Lower leg skin (tissue), 3 donors: ENCODE data around the gene CDY2A.
"Not testable (repeated sequence)": the region's sequence is repeated elsewhere in the genome, so short reads cannot be mapped to it uniquely, and the experiment has no call there.

Source experiments
- POLR2A ChIP-seq, 2 donors: fragments of 450-650 bp; IDR thresholded peaks; one replicate each; pipeline ENCODE4 v1.6.1; 2016 to 2017; ENCODE audit warnings: antibody characterized with exemption in 2 of 2, mild to moderate bottlenecking in 1 of 2, moderate library complexity in 1 of 2
- TF ChIP-seq, protein P1 (sequence below), 3 donors: fragments of 450-650 bp; IDR thresholded peaks; one replicate each; pipeline ENCODE4 v1.5.1; 2016; ENCODE audit warnings: antibody characterized with exemption in 3 of 3, mild to moderate bottlenecking in 3 of 3, moderate library complexity in 2 of 3

DNA sequence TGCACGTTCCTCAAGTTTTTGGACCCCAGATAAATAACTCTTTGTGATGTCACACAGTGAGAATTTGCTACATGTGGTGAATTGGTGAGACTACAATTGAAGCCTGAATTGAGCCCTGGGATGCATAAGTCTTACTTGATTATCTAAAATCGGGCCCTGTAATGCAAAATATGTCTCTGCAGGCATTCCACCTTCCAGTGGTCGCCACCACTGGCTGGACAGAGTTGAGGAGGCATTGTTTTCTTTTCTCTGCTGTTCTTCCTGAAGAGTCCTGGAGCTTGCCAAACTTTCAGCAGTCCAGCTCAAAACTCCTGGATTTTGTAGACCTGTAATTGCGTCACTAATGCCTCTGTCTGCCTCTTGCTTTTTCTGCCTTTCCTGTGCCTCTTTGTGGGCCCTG is 23.5 kb downstream of the CDY2A start:
- TF ChIP-seq, protein P1, sequence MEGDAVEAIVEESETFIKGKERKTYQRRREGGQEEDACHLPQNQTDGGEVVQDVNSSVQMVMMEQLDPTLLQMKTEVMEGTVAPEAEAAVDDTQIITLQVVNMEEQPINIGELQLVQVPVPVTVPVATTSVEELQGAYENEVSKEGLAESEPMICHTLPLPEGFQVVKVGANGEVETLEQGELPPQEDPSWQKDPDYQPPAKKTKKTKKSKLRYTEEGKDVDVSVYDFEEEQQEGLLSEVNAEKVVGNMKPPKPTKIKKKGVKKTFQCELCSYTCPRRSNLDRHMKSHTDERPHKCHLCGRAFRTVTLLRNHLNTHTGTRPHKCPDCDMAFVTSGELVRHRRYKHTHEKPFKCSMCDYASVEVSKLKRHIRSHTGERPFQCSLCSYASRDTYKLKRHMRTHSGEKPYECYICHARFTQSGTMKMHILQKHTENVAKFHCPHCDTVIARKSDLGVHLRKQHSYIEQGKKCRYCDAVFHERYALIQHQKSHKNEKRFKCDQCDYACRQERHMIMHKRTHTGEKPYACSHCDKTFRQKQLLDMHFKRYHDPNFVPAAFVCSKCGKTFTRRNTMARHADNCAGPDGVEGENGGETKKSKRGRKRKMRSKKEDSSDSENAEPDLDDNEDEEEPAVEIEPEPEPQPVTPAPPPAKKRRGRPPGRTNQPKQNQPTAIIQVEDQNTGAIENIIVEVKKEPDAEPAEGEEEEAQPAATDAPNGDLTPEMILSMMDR (IDR thresholded peaks at IDR 0.05): not testable (repeated sequence)
- TF ChIP-seq POLR2A (IDR thresholded peaks at IDR 0.05): not testable (repeated sequence)
